HG03097 (cell line): ENCODE measurements around the gene ZNF264.
"Not testable (repeated sequence)": the region's sequence is repeated elsewhere in the genome, so short reads cannot be mapped to it uniquely, and the experiment has no call there.

Source experiments
- ATAC-seq: cut with Tn5 transposase; IDR thresholded peaks from one replicate; pipeline ENCODE4 v1.9.1; 2021; ENCODE audit not compliant: unreplicated experiment, low FRiP score

Gene ZNF264

GRCh38 chr19:57191141-57192076 is at the start of gene ZNF264:
Gene ZNF264, plus strand, starts transcription at chr19:57191500. Its CDS starts 414 bp downstream, at chr19:57191914.
- ATAC-seq, result peak; percentile 86

GRCh38 chr19:57141699-57142098 is 49.6 kb upstream of the ZNF264 start:
- no peak for ATAC-seq

- ATAC-seq, result no peak
Observed at GRCh38 chr19:57152921-57153320, 38.4 kb upstream of the ZNF264 start.

GRCh38 chr19:57161985-57162539 is 29.2 kb upstream of the ZNF264 start:
- no peak for ATAC-seq

GRCh38 chr19:57165846-57166245 is 25.5 kb upstream of the ZNF264 start:
- no peak for ATAC-seq

GRCh38 chr19:57167385-57167784 is 23.9 kb upstream of the ZNF264 start, which contains the start of gene DUXA:
Gene DUXA, minus strand, starts transcription at chr19:57167485. Its CDS starts 42 bp downstream, at chr19:57167443.
- no peak for ATAC-seq

- ATAC-seq, result no peak
Observed at GRCh38 chr19:57171551-57172081, 19.7 kb upstream of the ZNF264 start.

- ATAC-seq, result no peak
Observed at GRCh38 chr19:57190301-57190700, 999 bp upstream of the ZNF264 start.

- no peak for ATAC-seq
Observed at GRCh38 chr19:57192077-57192420, 749 bp downstream of the ZNF264 start.

GRCh38 chr19:57192993-57193392 is 1.7 kb downstream of the ZNF264 start:
- ATAC-seq, result no peak

GRCh38 chr19:57197874-57198273 is 6.6 kb downstream of the ZNF264 start:
- not testable (repeated sequence) for ATAC-seq

GRCh38 chr19:57202160-57202559 is 10.9 kb downstream of the ZNF264 start:
- ATAC-seq, result no peak

GRCh38 chr19:57210381-57210780 is 19.1 kb downstream of the ZNF264 start:
- ATAC-seq, result no peak

- ATAC-seq, result no peak
Observed at GRCh38 chr19:57212109-57212508, 20.8 kb downstream of the ZNF264 start.

GRCh38 chr19:57227502-57227901 is 36.2 kb downstream of the ZNF264 start:
- no peak for ATAC-seq

GRCh38 chr19:57231686-57232085 is 40.4 kb downstream of the ZNF264 start:
- ATAC-seq, result no peak

- no peak for ATAC-seq
Observed at GRCh38 chr19:57233207-57233606, 41.9 kb downstream of the ZNF264 start.

- ATAC-seq, result no peak
Observed at GRCh38 chr19:57239982-57240310, 48.6 kb downstream of the ZNF264 start.

GRCh38 chr19:57240311-57241090 is 49.2 kb downstream of the ZNF264 start, which contains the start of gene ZNF805:
Gene ZNF805, plus strand, starts transcription at chr19:57240632. Its CDS starts 260 bp downstream, at chr19:57240892.
- ATAC-seq, result peak; percentile 86

- no peak for ATAC-seq
Observed at GRCh38 chr19:57241176-57241575, 49.9 kb downstream of the ZNF264 start.

GRCh38 chr19:57242821-57243220 is 51.5 kb downstream of the ZNF264 start:
- ATAC-seq, result no peak
